Measurements from ENCODE around the gene CUL4A.
"Not testable (repeated sequence)": the region's sequence is repeated elsewhere in the genome, so short reads cannot be mapped to it uniquely, and the experiment has no call there.

CUL4A gene

DNA sequence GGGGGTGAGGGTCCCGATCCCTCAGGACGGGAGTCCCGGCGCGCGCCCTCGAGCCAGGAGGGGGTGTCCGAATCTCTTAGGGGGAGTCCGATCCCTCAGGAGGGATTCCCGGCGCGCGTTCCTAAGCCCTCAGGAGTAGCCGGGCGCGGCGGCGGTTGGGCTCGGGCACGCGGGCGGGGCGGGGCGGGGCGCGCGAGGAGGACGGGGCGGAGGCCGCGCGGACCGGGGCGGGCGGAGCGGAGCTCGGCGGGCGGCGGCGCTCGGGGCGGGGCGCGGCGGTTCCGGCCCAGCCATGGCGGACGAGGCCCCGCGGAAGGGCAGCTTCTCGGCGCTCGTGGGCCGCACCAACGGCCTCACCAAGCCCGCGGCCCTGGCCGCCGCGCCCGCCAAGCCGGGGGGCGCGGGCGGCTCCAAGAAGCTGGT, at the start of gene CUL4A:
CUL4A (plus strand) TSS at position 278 of the 423 bp plus-strand sequence; CDS start at position 293, 15 bp downstream.
- no peak for FAIRE-seq

DNA sequence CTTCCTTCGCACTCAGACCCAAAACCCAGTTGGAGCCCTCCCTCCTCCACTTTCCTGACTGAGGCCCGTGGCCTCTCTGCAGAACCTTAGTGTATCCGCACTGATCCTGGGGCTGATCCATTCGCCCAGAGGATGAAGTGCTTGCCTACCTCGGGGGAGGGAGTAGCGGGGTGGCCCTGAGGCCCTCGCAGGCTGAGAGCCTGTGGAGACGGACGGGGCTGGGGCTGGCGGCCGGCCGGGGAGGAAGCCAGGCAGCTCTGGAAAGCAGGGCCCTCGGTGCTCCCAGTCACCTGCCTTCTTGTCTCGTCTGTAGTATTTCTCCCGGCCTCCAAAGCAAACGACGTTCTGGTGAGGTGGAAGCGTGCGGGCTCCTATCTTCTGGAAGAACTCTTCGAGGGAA, 49.7 kb upstream of the CUL4A start:
- FAIRE-seq: no peak

DNA sequence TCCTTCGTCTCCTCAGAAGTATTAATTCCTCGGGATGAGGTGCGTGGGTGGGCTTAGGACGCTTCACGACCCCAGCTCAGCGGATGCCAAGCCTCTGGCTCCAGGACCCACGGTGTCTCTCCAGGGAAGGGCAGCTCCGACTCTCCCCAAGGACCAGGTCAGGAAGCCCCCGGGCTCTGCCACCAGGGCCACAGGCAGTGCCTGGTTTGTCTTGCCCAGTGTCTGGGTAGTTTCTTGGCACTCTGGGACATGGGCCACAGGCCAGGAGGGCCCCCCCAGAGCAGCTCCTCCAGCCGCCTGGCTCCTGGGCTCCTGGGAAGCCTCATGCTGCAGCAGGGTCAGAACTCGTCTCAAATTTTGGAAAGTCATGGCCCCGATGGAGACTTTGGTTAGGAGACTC, 48.4 kb upstream of the CUL4A start:
- FAIRE-seq: no peak

- no peak for FAIRE-seq
Observed at GRCh38 chr13:113161433-113161832, 48.0 kb upstream of the CUL4A start.

GRCh38 chr13:113161975-113162374, 47.4 kb upstream of the CUL4A start:
- FAIRE-seq: not testable (repeated sequence)

- FAIRE-seq: no peak
Observed at GRCh38 chr13:113162783-113163685, 46.4 kb upstream of the CUL4A start.

GRCh38 chr13:113164492-113164891, 44.9 kb upstream of the CUL4A start:
- no peak for FAIRE-seq

DNA sequence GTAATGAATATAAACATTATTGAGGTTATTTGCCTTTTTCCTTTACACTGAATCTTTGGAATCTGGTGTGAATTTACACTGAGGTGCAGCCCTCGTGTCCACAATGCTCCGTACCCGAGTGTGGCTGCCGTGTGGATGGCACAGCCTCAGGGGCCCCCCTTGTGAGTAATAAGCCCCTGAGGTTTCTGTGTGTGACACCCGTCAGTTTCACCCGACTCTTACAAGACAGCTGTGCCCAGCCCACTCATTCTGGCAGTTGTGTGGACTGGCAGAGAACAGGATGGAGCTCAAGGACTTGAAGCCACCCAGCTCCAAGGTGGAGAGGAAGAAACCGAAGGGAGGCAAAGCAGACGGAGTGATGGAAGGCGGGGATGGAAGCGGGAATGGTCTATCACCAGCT, 43.1 kb upstream of the CUL4A start:
- no peak for FAIRE-seq

GRCh38 chr13:113166681-113167080, 42.7 kb upstream of the CUL4A start:
- FAIRE-seq: no peak

DNA sequence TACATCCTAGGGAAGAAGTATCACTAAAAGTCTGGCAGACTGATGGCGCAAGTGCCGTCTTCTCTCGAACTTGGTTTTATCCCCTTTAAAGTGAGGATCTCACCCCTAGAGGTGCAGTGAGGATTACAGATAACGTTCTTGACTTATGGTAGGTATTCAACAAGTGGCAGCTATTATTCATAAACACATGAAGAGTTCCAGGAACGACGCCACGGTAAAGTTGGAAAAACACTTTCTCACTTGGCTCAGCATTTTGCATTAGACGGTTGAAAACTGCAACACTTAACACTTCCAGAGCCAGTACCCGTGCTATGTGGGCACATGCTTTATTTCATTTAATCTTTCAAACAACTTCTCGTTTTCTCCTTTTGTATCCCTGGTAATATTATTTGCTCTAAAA, 42.3 kb upstream of the CUL4A start:
- FAIRE-seq: no peak

DNA sequence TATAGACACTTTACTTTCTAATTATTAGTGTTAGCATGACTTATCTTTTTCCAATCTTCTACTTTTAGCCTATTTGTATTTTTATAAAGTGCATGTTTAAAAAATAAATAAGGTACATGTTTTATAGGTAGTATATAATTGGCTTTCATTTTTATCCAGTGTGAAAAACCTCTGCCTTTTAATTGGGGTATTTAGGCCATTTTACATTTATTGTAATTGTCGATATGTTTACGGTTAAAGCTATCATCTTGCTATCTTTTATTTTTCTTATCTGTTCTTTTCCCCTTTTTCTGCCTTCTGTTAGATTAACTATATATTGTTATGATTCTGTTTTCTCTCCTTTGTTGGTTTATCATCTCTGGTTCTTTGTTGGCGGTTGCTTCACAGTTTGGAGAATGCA, 41.8 kb upstream of the CUL4A start:
- FAIRE-seq: peak; percentile 27

DNA sequence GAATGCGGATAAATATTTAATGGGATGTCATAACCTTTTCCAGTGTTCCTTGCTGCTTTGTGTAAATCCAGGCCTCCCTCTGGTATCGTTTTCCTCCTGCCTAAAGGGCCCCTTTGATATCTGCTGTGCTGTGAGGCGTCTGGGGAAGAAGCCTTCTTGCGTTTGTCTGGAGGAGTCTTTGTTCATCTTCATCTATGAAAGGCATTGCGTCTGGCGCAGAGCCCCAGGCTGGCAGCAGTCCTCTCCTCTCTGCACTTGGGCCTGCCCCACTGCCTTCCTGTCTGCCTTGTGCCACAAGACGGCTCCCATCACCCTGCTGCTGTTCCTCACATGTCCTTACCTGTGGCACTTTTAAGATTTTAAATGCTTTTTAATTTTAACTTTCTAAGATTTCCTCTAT, 41.2 kb upstream of the CUL4A start:
- FAIRE-seq: no peak

DNA sequence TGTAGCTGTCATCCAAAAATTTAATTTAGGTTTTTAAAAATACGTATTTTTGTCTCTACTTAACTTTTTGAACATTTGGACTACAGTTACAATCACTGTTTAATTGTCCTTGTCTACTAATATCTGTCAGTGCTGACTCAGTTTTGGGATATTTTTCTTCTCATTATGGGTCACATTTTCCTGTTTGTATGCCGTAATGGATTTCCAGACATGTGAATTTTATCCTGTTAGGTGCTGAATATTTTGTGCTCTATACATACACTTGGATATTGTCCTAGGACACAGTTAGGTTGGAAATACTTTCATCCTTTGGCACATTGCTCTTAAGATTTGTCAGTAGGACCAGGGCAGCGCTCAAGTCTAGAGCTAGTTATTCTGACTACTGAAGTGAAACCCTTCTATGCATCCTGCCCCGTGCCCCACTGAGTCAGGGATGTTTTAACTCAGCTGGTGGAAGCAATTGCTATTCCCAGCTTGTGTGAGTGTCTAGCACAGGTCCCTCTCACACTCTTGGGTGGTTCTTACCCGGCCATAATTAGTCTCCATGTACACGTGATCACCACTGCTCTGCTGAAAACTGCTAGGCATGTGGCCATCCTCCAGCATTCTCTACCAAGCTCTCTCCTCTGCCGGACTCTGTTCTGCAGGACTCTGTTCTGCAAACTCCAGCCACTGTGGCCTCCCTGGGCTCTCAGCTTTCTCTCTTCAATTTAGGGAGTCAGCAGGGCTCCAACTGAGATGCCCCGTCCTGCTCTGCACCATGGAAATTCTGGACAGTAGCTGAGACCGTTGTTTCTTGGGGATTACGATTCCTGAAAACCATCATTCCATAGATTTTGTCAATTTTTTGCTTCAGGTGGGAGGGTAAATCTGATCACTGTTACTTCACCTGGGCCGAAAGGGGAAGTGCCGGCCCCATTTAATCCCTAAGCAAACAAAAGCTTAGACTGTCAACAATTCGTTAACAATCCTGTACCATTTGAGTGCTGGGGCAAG, 39.8 kb upstream of the CUL4A start:
- FAIRE-seq: no peak

DNA sequence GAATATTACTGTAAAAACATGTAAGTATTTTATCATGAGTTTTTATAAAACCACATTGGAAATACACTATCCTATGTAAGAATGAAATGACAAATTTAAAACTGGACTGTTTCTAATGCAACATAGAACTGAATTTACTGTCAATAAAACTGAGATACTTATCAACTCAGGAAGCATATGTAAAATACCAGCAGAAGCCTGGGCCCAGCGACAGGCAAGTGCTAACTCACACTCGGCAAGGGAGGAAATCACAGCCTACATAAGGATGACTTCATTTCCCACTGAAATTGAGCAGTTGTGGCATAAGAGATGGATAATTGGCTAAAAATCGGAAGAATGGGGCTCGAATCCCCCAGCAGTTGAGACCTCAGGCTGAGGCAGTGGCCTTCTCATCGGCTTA, 38.9 kb upstream of the CUL4A start:
- FAIRE-seq: no peak

DNA sequence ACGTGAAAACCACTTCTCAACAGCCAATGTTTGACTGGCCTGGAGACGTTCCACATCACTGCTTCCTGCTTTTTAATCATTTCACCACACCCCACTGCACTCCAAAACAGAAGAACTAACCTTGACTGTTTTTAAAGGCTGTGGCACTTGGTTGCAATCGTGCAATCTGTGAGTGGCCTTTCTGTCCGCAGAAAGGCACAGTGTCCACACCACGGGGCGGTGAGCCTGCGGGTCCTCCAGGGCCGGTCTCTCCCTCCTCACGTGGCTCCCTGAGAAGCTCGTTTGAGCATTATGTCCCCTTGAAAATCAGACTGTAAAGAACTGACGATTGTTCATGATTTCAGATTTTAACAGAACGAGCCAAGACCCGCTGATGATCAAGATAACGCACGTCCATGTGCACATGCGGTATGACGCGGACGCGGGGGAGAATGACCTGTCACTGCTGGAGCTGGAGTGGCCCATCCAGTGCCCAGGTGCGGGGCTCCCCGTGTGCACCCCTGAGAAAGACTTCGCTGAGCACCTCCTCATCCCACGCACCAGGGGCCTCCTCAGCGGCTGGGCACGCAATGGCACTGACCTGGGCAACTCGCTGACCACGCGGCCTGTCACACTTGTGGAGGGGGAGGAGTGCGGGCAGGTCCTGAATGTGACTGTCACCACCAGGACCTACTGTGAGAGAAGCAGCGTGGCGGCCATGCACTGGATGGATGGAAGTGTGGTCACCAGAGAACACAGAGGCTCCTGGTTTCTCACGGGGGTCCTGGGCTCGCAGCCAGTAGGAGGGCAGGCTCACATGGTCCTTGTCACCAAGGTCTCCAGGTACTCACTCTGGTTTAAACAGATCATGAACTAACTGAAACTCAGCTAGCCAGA, 37.9 kb upstream of the CUL4A start:
- no peak for FAIRE-seq

DNA sequence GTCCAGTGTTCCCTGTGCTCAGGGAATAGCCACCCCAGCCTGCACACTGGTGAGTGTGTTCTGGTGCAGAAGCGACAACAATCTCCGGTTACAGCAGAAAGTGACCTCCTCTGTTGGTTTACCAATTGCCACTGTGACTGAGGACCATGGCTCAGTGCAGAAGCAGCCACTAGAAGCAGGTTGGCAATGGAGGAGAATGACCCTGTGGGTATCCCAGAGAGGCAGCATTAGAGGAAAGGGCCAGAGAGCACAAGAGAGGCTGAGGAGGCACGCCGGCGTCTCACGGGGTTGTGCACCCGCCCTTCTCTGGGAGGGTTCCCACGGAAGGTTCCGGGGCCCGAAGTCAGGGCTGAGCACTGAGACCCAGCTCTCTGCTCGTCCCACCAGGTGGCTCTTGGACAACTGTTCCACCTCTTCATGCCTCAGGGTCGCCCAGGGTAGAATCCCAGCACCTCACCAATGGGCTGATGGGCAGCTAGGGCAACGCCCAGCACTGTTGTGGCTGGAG, 36.9 kb upstream of the CUL4A start:
- no peak for FAIRE-seq

GRCh38 chr13:113176280-113176679, 33.1 kb upstream of the CUL4A start:
- FAIRE-seq: no peak

DNA sequence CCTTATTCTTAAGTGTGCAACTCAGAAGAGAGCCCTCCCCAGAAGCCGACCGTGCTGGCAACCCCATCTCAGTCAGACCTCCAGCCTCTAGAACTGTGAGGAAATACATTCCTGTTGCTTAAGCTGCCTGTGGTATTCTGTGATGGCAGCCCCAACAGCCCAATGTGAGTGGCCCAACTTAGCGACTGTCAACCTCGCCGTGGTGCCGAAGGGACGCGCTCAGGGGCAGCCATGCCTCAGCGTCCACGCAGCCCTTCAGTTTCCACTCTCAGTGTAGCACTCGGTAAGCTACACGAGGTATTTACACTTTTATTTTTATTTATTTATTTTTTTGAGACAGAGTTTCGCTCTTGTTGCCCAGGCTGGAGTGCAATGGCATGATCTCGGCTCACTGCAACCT, 32.6 kb upstream of the CUL4A start:
- FAIRE-seq: no peak

DNA sequence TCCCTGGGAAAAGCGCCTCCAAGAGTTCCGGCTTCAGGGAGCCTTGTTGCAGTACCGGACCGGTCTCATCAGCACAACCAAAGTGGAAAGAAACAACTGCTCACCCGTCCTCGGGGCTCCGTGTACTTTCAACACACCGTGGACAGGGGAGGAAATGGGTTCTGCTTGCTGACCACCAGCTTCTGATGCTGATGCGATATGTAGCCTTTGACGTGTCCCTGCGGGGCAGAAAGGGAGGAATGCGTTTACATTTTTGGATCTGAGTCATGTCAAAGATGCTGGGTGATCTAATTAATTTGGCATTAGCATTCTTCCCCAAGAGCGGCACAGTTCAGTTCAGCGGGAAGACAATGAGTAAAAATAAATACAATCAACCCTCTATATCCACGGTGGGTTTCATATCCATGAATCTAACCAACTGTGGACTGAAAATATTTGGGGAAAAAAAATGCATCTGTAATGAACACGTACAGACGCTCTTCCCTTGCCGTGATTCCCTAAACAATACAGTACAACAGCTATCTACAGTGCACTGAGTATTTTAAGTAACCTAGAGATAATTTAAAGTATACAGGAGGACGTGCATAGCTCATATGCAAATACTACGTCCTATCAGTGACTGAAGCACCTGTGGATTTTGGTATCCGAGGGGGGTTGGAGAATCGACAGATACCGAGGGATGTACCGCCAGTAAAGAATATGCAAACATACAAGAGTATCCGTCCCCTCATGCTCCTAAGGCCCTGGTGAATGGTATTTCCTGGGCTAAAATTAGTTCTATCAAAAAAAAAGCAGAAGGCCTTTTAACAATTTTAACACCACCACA, 31.1 kb upstream of the CUL4A start:
- FAIRE-seq: no peak

DNA sequence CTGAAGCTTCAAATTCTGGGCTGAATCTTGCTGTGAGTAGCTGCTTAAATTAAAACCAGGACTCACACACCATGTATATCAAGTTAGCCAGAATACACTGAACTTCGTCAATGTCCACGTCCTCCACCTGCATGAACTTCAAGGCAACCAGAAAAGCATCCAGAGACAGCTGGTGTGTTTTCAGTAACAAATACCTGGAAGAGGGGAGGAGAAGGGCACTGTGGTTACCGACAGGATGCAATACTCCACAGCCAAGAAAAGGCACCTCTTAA, 30.6 kb upstream of the CUL4A start:
- FAIRE-seq: no peak

DNA sequence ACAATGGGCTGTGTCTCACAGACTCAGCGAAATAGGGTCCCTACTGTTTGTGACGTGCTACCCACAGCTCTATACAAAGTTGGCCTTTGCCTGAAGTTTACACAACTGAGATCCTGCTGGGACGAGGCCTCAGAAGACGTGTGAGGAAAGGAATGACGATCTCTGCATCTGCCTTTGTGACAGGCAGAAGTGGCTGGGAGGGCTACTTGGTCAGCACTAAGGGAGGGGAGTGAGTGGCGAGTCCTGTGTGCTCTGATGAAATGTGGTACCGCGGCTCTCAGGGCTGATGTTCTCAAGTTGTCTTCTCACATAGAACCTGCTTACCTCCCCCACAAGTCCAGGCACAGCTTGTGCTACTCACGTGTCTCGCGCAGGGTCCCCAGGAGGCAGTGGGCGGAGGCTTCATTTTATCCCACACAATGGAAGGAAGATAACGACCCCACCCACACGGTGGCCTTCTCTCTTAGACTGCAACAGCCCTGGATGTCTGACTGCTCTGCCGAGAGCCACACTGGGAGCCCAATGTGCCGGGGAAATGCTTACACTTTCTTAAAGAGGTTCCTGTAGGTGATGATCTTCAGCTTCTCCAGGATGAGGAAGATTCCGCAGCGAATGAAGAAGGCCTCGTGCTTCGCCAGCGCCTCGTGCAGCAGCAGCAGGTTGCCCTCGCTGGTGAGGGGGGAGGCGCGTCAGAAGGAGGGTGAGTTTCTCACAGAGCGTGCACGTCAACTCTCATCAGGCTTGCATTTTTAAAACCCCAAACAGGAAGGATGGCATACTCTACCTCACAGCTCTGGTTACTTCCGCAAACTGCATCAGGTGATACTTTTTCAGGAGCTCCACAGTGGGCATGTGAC, 29.8 kb upstream of the CUL4A start:
- no peak for FAIRE-seq
